HPDE6-E6E7 (cell line): ENCODE measurements around the gene DTX3L.
A peak's percentile ranks its signal among the peaks of the same experiment; 100 is the strongest.

Source experiments
- DNase-seq: peaks from one replicate; pipeline ENCODE4 v3.0.0; 2011; ENCODE audit warnings: missing footprints; ENCODE audit errors: extremely low spot score

Gene DTX3L

GRCh38 chr3:122564155-122564912 lies at the start of gene DTX3L, which contains the start of gene PARP9:
DTX3L (plus strand) TSS chr3:122564338; CDS start chr3:122564427, 89 bp downstream.
PARP9 (minus strand) TSS chr3:122564300; CDS start chr3:122559620, 4,680 bp downstream.
- DNase-seq, result peak; percentile 95

DNA sequence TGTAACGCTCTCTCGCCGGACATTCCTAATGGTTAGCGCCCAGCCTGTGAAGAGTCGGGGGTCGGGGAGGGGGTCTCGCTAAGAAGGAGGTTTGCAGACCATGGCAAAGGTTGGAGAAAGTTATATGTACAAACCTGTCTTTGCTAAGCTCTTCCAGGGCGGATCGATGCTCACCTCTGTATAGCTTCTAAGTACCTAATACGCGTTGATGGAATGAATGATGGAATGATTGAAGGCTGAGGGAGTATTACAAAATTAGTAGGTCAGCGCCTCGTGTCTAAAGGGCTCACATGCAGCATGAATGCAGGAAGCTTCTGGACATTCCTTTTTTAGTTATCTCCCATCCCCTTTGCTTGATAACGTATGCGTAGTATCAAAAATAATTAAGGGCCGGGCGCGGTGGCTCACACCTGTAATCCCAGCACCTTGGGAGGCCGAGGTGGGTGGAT lies 49.1 kb upstream of the DTX3L start:
- no peak for DNase-seq

GRCh38 chr3:122515870-122516269 lies 48.3 kb upstream of the DTX3L start:
- no peak for DNase-seq

GRCh38 chr3:122516846-122517360 lies 47.2 kb upstream of the DTX3L start:
- no peak for DNase-seq

DNA sequence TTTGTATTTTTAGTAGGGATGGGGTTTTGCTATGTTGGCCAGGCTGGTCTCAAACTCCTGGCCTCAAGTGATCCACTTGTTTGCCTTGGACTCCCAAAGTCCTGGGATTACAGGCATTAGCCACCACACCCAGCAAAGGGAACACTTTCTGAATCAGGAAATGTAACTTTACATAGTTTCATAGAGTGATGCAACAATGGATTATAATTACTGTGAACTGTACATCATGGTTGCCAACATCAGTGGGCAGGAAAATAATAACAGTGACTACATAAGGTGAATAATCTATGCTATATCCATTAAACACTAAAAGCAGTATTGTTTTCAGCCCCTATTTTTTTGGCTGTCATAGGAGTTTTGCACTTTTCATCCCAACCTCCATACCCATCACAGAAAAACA lies 44.4 kb upstream of the DTX3L start:
- no peak for DNase-seq

DNA sequence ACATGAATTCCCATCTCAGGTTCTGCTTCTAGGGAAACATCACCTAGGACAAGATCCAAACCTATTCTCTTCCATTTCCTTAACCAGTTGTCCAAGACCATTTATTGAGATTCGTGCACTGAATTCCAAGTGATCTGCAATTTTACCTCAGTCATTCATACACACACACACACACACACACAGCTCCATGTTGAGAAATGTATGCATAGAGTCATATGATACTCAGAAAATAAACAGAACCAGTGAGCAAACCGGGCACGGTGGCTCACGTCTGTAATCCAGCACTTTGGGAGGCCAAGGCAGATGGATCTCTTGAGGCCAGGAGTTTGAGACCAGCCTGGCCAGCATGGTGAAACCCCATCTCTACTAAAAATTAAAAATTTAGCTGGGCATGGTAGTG lies 43.3 kb upstream of the DTX3L start:
- DNase-seq, result no peak

DNA sequence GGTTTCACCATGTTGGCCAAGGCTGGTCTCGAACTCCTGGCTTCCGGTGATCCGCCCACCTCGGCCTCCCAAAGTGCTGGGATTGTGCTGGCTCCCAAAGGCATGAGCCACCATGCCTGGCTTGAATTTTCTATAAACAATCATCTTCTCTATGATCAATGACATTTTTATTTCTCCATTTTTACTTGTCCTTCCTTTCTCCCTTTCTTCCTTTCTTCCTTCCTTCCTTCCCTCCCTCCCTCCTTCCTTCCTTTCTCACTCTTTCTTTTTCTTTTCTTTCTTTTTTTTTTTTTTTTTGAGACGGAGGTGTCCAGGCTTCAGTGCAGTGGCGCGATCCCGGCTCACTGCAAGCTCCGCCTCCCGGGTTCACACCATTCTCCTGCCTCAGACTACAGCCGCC lies 40.8 kb upstream of the DTX3L start:
- DNase-seq, result no peak

- no peak for DNase-seq
Measured at GRCh38 chr3:122530164-122530563, 34.0 kb upstream of the DTX3L start.

DNA sequence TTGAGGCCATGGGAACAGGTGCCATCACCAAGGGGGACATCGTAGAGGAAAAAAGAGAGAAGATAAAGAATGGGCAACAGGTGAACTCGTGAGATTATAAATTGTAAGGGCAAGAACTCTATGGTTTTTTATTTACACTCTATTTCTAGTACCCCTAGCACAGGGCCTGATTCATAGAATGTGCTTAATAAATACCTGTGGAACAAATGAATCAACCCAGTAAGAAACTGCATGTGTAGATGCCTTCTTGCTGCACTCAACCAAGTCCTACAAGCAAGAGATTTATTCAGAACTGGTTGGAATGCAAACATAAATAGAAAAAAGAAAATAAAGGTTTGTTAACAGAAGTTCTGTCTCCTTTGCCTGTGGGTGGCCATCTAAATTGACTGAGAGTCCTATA lies 30.7 kb upstream of the DTX3L start:
- DNase-seq, result no peak

GRCh38 chr3:122533931-122534334 lies 30.2 kb upstream of the DTX3L start:
- DNase-seq, result peak; percentile 94

DNA sequence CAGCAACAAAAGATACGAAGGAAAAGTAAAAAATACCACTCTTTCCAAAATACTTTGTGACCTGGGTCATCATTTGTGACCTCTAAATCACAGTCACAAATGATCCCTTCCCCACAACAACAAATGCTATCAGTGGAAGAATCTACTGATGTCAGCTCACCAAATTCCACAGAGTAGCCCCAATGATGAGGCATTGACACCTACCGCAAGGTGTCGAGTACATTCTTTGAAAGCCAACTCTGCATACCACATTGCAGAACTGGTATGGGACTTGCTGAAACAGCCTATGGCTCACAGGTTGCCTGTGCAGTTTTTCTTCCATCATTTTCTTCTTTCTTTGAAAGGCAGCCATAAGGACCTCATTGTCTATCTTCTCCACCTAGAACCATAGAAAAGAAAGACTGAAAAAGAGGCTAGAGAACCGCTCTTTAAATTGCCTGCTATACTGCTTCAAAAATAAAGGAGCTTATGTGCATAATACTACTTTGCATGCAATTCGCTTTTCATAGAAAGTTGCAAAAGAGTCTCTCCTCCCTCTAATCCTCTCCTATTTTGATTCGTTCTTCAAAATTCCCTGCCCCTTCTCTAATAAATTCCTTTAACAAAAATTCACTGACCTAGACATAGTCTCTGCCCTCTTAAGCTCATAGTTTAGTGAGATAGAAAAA lies 28.0 kb upstream of the DTX3L start:
- DNase-seq, result no peak

- DNase-seq, result no peak
Measured at GRCh38 chr3:122536632-122537001, 27.5 kb upstream of the DTX3L start.

- no peak for DNase-seq
Measured at GRCh38 chr3:122538956-122539490, 25.1 kb upstream of the DTX3L start.

DNA sequence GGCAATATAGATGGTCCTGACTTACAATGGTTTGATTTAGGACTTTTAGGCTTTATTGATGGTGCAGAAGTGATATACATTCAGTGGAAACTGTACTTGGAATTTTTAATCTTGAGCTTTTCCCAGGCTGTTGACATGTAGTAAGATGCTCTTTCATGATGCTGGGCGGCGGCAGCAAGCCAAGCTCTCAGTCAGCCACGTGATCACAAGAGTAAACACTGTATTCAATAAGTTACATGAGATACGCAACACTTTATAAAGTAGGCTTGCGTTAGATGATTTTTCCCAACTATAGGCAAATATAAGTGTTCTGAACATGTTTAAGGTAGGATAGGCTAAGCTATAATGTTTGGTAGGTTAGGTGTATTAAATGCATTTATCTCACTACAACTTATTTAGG lies 18.0 kb upstream of the DTX3L start:
- DNase-seq, result no peak

GRCh38 chr3:122548076-122548475 lies 16.1 kb upstream of the DTX3L start:
- DNase-seq, result no peak

DNA sequence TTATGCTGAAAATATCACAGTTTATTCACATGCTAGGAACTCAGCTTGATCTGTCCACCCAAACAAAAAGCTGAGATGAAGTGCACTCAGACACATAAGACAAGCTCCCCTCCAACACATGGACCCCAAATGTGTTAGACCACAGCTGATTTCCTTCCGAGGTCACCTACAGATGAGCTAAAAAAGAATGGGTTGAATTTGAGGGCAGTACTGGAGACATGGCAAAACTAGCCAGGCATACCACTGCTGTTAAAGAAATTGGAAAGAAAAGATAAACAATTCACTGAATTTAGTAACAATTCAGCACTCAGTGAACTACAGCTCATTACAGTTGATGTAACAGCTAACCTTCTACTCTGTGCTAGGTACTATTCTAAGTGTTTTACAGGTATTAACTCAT lies 15.5 kb upstream of the DTX3L start:
- DNase-seq, result no peak

- DNase-seq, result no peak
Measured at GRCh38 chr3:122553171-122553570, 11.0 kb upstream of the DTX3L start.

- no peak for DNase-seq
Measured at GRCh38 chr3:122555275-122556071, 8.7 kb upstream of the DTX3L start.

DNA sequence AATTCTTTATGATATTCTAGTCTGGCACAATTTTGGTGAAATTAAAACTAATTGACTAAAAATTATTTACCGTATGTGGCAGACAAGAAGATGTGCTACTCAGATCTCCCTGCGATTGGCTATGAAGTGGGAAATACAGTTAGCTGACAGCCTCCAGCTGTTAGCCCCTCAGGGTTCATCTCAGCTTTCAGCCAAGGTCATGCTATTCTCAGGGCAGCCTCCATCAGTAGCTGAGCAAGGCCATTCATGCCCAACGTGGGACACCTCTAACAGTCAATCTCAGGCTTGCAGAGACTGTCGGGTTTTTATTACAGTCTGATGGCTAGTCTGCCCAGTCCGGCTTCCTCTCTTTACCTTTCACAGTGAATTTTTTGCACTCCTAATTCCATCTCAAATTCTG lies 6.8 kb upstream of the DTX3L start:
- no peak for DNase-seq

DNA sequence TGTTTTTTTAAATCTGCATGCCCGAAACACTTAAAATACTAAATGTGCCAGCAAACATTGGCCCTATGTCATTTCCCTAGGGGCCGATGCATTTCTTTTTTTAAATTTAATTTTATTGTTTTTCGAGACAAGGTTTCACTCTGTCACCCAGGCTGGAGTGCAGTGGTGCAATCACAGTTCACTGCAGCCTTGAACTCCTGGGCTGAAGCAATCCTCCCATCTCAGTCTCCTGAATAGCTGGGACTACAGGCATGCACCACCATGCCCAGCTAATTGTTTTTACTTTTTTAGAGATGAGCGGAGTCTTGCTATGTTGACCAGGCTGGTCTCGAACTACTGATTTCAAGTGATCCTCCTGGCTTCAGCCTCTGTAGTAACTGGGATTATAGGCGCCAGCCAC lies 5.5 kb upstream of the DTX3L start:
- DNase-seq, result no peak

GRCh38 chr3:122559906-122560305 lies 4.2 kb upstream of the DTX3L start:
- no peak for DNase-seq

DNA sequence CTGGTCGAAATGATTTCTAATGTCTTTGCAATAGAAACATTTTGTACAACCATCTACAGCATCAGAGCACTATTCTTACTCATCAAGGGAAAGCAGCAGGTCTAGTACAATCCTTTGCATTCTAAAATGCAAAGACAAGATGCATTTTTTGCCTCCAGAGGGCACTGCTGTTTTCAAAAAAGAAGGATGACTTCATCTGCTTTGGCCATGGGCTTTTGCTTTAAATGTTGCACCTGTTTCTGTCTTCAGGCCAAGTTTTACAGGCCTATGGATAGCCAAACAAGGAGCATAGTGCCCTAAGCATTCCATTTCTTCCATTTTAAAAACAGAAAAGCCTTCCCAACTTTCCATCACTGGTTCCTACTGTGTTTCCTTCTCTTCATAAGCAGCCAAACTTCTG lies 3.5 kb upstream of the DTX3L start:
- peak; percentile 25 for DNase-seq
